ENCODE data around the gene ICAM1. TPM values are rescaled to one million over a fixed set of nuclear protein-coding genes. Genes with fewer than 3 reads are reported as not detected.

ICAM1 gene
- total and polyA plus RNA-seq, 8 donors, result 2.3 to 15.6 (median 8.7) TPM

GRCh38 chr19:10228393-10228792, 42.5 kb upstream of the ICAM1 start:
- peaks cover 13 to 14% (median 13%) of the 10 kb centered on the region in 4 donors for H3K36me3 ChIP-seq
- no peak overlapping the region for H3K4me3 ChIP-seq
- peaks cover 0 to 7% (median 0%) of the 10 kb centered on the region in 3 donors for H3K27me3 ChIP-seq
- DNase-seq, result no peak
- H3K27ac ChIP-seq, result peak overlapping the region in 4 of 5 donors; percentile 89 to 94 (median 92)
- intact Hi-C loops (cut with DNase I; ENCODE audit: low total_unique reads), result no loop called here
- no peaks in the 10 kb centered on the region for H3K9me3 ChIP-seq
- WGBS, 5 donors, result 71 to 85% (median 73%) methylated on average over 5 of the region's 5 CpGs
- TF ChIP-seq POLR2AphosphoS5 (IDR thresholded peaks at IDR 0.05) (no peak), CTCF (IDR thresholded peaks at IDR 0.05) (no peak), POLR2A (IDR thresholded peaks at IDR 0.05) (no peak), EP300 (IDR thresholded peaks at IDR 0.05) (no peak)
- peaks cover 10 to 47% (median 43%) of the 10 kb centered on the region in 4 donors for H3K4me1 ChIP-seq

GRCh38 chr19:10228920-10229319, 42.0 kb upstream of the ICAM1 start:
- peak overlapping the region in 4 of 5 donors; percentile 89 to 94 (median 92) for H3K27ac ChIP-seq
- H3K4me1 ChIP-seq, result peaks cover 10 to 47% (median 43%) of the 10 kb centered on the region in 4 donors
- DNase-seq, result peak in 1 of 2 donors; percentile 67
- peak overlapping the region in 1 of 4 donors; percentile 96 for H3K4me3 ChIP-seq
- peaks cover 7 to 9% (median 8%) of the 10 kb centered on the region in 4 donors for H3K36me3 ChIP-seq
- 49 to 67% (median 57%) methylated on average over 2 of the region's 2 CpGs for WGBS, 5 donors
- TF ChIP-seq CTCF (IDR thresholded peaks at IDR 0.05) (peak in 5 of 7 experiments; percentile 10 to 62 (median 49)), POLR2AphosphoS5 (IDR thresholded peaks at IDR 0.05) (no peak)
- intact Hi-C loops (cut with DNase I; ENCODE audit: low total_unique reads), result no loop called here
- peaks cover 0 to 7% (median 0%) of the 10 kb centered on the region in 3 donors for H3K27me3 ChIP-seq
- no peaks in the 10 kb centered on the region for H3K9me3 ChIP-seq

DNA sequence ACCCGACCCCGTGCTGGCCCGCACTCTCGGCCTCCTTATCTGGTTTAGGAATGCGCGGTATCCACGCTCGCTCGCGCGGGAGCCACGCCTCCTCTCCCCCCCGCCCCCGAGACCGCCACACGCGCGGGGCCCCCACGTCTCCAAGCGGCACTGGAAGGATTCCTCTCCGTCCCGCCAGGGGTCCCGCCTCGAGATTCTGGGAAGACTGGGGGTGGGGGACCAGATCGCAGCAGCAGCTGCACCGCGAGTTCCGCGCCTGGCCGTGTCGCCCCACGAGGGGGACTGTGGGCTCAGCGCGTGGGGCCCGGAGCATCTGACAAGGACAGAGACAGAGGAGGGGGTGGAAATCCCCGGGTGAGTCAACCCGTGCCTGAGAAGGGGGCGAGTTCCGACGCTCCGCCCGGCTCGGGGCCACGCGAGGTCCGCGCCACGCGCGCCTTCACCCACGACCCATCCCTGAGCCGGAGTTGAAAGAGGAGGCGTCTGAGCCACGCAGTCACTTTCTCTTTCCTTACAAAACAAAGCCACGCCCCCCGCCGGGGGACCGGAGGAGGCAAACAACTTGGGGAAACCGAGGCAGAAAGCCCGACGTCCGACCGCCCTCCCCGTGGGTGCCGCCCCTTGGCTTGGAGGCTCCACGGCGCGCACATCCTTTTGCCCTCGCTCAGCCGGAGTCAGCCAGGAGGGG, 40.6 kb upstream of the ICAM1 start:
- H3K27ac ChIP-seq, result peak overlapping the region; percentile 78 to 94 (median 90)
- WGBS, 5 donors, result 0 to 1% (median 0%) methylated on average over 56 to 70 of the region's 70 CpGs
- H3K27me3 ChIP-seq, result peaks cover 0 to 7% (median 0%) of the 10 kb centered on the region in 3 donors
- peak; percentile 40 to 84 for DNase-seq
- intact Hi-C loops (cut with DNase I; ENCODE audit: low total_unique reads), result no loop called here
- H3K36me3 ChIP-seq, result no peaks in the 10 kb centered on the region
- TF ChIP-seq CTCF (IDR thresholded peaks at IDR 0.05) (no peak), POLR2AphosphoS5 (IDR thresholded peaks at IDR 0.05) (no peak), POLR2A (IDR thresholded peaks at IDR 0.05) (no peak), EP300 (IDR thresholded peaks at IDR 0.05) (no peak)
- peaks cover 10 to 47% (median 43%) of the 10 kb centered on the region in 4 donors for H3K4me1 ChIP-seq
- no peaks in the 10 kb centered on the region for H3K9me3 ChIP-seq
- H3K4me3 ChIP-seq, result peak overlapping the region; percentile 77 to 99 (median 97)

DNA sequence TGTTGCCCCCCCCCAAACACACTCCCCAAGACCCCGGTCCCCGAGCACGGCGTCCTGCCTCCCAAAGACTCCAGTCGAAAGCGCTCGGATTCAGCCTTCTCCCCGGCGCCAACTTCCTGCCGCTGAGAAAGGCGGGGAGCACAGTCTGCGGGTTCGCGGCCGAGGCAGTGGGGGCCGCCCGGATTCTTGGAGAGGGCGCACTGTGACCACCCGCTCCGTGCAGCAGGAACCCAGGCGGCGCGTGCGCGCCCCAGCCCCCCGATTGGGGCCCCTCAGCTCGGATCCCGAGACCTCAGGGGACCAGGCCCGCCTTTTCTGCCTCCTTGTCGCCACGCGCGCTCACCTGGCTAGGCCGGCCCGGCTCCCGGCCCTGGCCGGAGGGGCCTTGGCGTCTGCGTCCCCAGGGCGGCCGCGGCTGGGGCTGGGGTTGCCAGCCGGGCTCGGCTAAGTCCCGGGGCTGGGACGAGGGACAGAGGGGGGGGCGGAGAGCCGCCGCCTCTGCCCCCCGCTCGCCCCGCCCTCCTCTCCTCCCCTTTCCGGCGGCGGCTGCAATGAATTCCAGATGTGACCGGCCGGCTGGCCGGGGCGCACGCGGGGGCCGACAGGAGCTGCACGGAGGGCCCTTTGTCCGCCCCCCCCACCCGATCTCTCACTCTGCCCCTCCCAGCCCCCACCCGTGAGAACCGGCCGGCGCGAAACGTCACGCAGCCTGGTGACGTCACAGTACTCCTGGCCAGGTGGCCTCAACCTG, 39.9 kb upstream of the ICAM1 start, which contains the start of gene S1PR2:
Gene S1PR2 (minus strand): TSS at position 471 of the 751 bp plus-strand sequence. CDS start 6,426 bp downstream, outside the sequence.
- DNase-seq, result peak; percentile 73 to 94
- H3K27ac ChIP-seq, result peak within 1 kb of the TSS; percentile 78 to 94 (median 90)
- TF ChIP-seq EP300 (IDR thresholded peaks at IDR 0.05), result no peak
- no peak for TF ChIP-seq POLR2A (IDR thresholded peaks at IDR 0.05)
- TF ChIP-seq POLR2AphosphoS5 (IDR thresholded peaks at IDR 0.05), result peak in 2 of 3 donors; percentile 39 to 58
- no peak for TF ChIP-seq CTCF (IDR thresholded peaks at IDR 0.05)
- peaks cover 0 to 7% (median 0%) of the 10 kb centered on the region in 3 donors for H3K27me3 ChIP-seq
- H3K4me3 ChIP-seq, result peak within 1 kb of the TSS; percentile 77 to 99 (median 97)
- H3K36me3 ChIP-seq, result no peaks in the 10 kb centered on the region
- WGBS, 5 donors, result 0 to 1% (median 0%) methylated on average over 8 to 72 of the region's 73 CpGs
- peaks cover 10 to 52% (median 44%) of the 10 kb centered on the region in 4 donors for H3K4me1 ChIP-seq
- intact Hi-C loops (cut with DNase I; ENCODE audit: low total_unique reads), result no loop called here
- H3K9me3 ChIP-seq, result no peaks in the 10 kb centered on the region
